H9 (cell line): Measurements from ENCODE around the gene ATP8B4. TPM values are rescaled to one million over a fixed set of nuclear protein-coding genes. Genes with fewer than 3 reads are reported as not detected.
"Not testable (repeated sequence)": the region's sequence is repeated elsewhere in the genome, so short reads cannot be mapped to it uniquely, and the experiment has no call there.

Experiments used
- DNase-seq: peaks from one replicate; pipeline ENCODE4 v3.0.0-alpha.2; 2017
- H2AFZ ChIP-seq: one replicate; pipeline ENCODE4 v1.6.1; 2013; ENCODE audit warnings: mild to moderate bottlenecking, low read length, control low read depth, moderate library complexity
- H2AK5ac ChIP-seq: 2 replicates; pipeline ENCODE4 v1.6.1; 2013; ENCODE audit warnings: low read length, control low read depth, mixed read lengths; ENCODE audit not compliant: insufficient read length
- H2BK120ac ChIP-seq: one replicate; pipeline ENCODE4 v1.6.1; 2013; ENCODE audit warnings: low read depth, mild to moderate bottlenecking, low read length, control low read depth, inconsistent platforms; ENCODE audit not compliant: poor library complexity, severe bottlenecking
- H2BK12ac ChIP-seq: 2 replicates; pipeline ENCODE4 v1.6.1; 2013; ENCODE audit warnings: low read length, control low read depth, mixed read lengths, low read depth; ENCODE audit not compliant: insufficient read length
- H2BK15ac ChIP-seq: 2 replicates; pipeline ENCODE4 v1.6.1; 2013; ENCODE audit warnings: low read depth, low read length, control low read depth
- H2BK20ac ChIP-seq: one replicate; pipeline ENCODE4 v1.6.1; 2013; ENCODE audit warnings: low read depth, mild to moderate bottlenecking, low read length, control low read depth, inconsistent platforms; ENCODE audit not compliant: poor library complexity, severe bottlenecking
- H2BK5ac ChIP-seq: 2 replicates; pipeline ENCODE4 v1.6.1; 2013; ENCODE audit warnings: low read length, control low read depth, mixed read lengths; ENCODE audit not compliant: insufficient read length
- H3K14ac ChIP-seq: 2 replicates; pipeline ENCODE4 v1.6.1; 2013; ENCODE audit warnings: low read length, control low read depth; ENCODE audit not compliant: insufficient read depth
- H3K18ac ChIP-seq: 2 replicates; pipeline ENCODE4 v1.6.1; 2013; ENCODE audit warnings: low read depth, mild to moderate bottlenecking, mixed read lengths, low read length, control low read depth; ENCODE audit not compliant: insufficient read length
- H3K23ac ChIP-seq: 2 replicates; pipeline ENCODE4 v1.6.1; 2013; ENCODE audit warnings: low read length, control low read depth, mixed read lengths, low read depth; ENCODE audit not compliant: insufficient read length
- H3K23me2 ChIP-seq: 2 replicates; pipeline ENCODE4 v1.6.1; 2013; ENCODE audit warnings: low read depth, mild to moderate bottlenecking, mixed read lengths, low read length, control low read depth; ENCODE audit not compliant: insufficient read length, poor library complexity, severe bottlenecking
- H3K27ac ChIP-seq: 2 replicates; pipeline ENCODE4 v1.5.1; 2013; ENCODE audit warnings: low read length, control low read depth, mixed read lengths, low read depth; ENCODE audit not compliant: insufficient read length
- H3K27me3 ChIP-seq: 2 replicates; pipeline ENCODE4 v1.6.1; 2013; ENCODE audit warnings: low read length, control low read depth, inconsistent platforms; ENCODE audit not compliant: insufficient read depth
- H3K4ac ChIP-seq: 2 replicates; pipeline ENCODE4 v1.6.1; 2013; ENCODE audit warnings: low read depth, mild to moderate bottlenecking, control low read depth, inconsistent platforms, low read length, moderate library complexity
- H3K4me1 ChIP-seq: 2 replicates; pipeline ENCODE4 v1.6.1; 2013; ENCODE audit warnings: low read length, control low read depth, inconsistent platforms; ENCODE audit not compliant: insufficient read depth
- H3K4me2 ChIP-seq: 2 replicates; pipeline ENCODE4 v1.6.1; 2013; ENCODE audit warnings: low read length, control low read depth, mixed read lengths; ENCODE audit not compliant: insufficient read length, insufficient read depth
- H3K56ac ChIP-seq: 2 replicates; pipeline ENCODE4 v1.6.1; 2013; ENCODE audit warnings: low read depth, mild to moderate bottlenecking, mixed read lengths, low read length, control low read depth; ENCODE audit not compliant: insufficient read length
- H3K79me1 ChIP-seq: 2 replicates; pipeline ENCODE4 v1.6.1; 2013; ENCODE audit warnings: low read depth, mild to moderate bottlenecking, moderate library complexity, low read length, control low read depth, inconsistent platforms; ENCODE audit not compliant: insufficient read depth, poor library complexity, severe bottlenecking
- H3K79me2 ChIP-seq: 2 replicates; pipeline ENCODE4 v1.6.1; 2013; ENCODE audit warnings: low read length, control low read depth, inconsistent platforms; ENCODE audit not compliant: insufficient read depth
- H3K9ac ChIP-seq: 2 replicates; pipeline ENCODE4 v1.6.1; 2013; ENCODE audit warnings: low read length, control low read depth, mixed read lengths; ENCODE audit not compliant: insufficient read length; ENCODE audit errors: extremely low read depth
- H3K9me3 ChIP-seq: one replicate; pipeline ENCODE4 v1.6.1; 2013; ENCODE audit warnings: low read depth, low read length, inconsistent platforms; ENCODE audit not compliant: control insufficient read depth
- H3T11ph ChIP-seq: one replicate; pipeline ENCODE4 v1.6.1; 2013; ENCODE audit warnings: mild to moderate bottlenecking, low read length, control low read depth, inconsistent platforms
- H4K20me1 ChIP-seq: one replicate; pipeline ENCODE4 v1.6.1; 2013; ENCODE audit not compliant: control insufficient read depth, insufficient read length, insufficient read depth
- H4K5ac ChIP-seq: 2 replicates; pipeline ENCODE4 v1.6.1; 2013; ENCODE audit warnings: low read depth, mild to moderate bottlenecking, mixed read lengths, low read length, control low read depth; ENCODE audit not compliant: insufficient read length
- H4K8ac ChIP-seq: replicated peaks from 2 replicates; pipeline ENCODE4 v1.6.1; 2013; ENCODE audit warnings: low read length, control low read depth, mixed read lengths, low read depth; ENCODE audit not compliant: insufficient read length
- H4K91ac ChIP-seq: 2 replicates; pipeline ENCODE4 v1.6.1; 2013; ENCODE audit warnings: low read depth, mild to moderate bottlenecking, moderate library complexity, mixed read lengths, low read length, control low read depth; ENCODE audit not compliant: insufficient read length
- H3K27ac Mint-ChIP-seq, 3 experiments: 2 replicates in 2 of 3; 3 replicates in 1 of 3; pipeline ENCODE4 v1.8.0; 2020 to 2021; ENCODE audit warnings: mixed read lengths in 3 of 3, mild to moderate bottlenecking in 1 of 3, moderate library complexity in 1 of 3
- H3K27me3 Mint-ChIP-seq: 2 replicates; pipeline ENCODE4 v1.8.0; 2021; ENCODE audit warnings: low read depth, mild to moderate bottlenecking, moderate library complexity, mixed read lengths
- H3K36me3 Mint-ChIP-seq, 3 experiments: 2 replicates in 2 of 3; 3 replicates in 1 of 3; pipeline ENCODE4 v1.8.0; 2020 to 2021; ENCODE audit warnings: low read depth in 3 of 3, mixed read lengths in 3 of 3; ENCODE audit not compliant: insufficient read depth in 1 of 3
- H3K4me1 Mint-ChIP-seq, 2 experiments: 2 replicates each; pipeline ENCODE4 v1.8.0; 2020; ENCODE audit warnings: mixed read lengths in 2 of 2
- H3K4me3 Mint-ChIP-seq, 2 experiments: 2 replicates in 1 of 2; 3 replicates in 1 of 2; pipeline ENCODE4 v1.8.0; 2020 to 2021; ENCODE audit warnings: mild to moderate bottlenecking in 2 of 2, mixed read lengths in 2 of 2, moderate library complexity in 1 of 2
- H3K9me3 Mint-ChIP-seq, 2 experiments: 2 replicates in 1 of 2; 3 replicates in 1 of 2; pipeline ENCODE4 v1.8.0; 2020; ENCODE audit warnings: mild to moderate bottlenecking in 2 of 2, mixed read lengths in 2 of 2, moderate library complexity in 1 of 2
- WGBS: extraction: QIAGEN DNeasy Blood & Tissue Kit; methylation state at CpG from one replicate; pipeline ENCODE4 v1.1.7; 2013; ENCODE audit warnings: missing lambda C conversion rate, low lambda C conversion rate, mixed read lengths; ENCODE audit not compliant: insufficient read length; ENCODE audit errors: extremely low coverage; 5-methylcytosine and 5-hydroxymethylcytosine counted together
- total RNA-seq: library from RNA; stranded (reverse); gene quantifications from 2 replicates; pipeline ENCODE4 v1.2.1, GENCODE V29; 2021
- TF ChIP-seq, protein P1 (sequence below): fragments of 200-600 bp; sonication (generic); conservative IDR thresholded peaks from 3 replicates; pipeline ENCODE4 v1.8.0; 2021; ENCODE audit warnings: antibody characterized with exemption, mild to moderate bottlenecking

The ATP8B4 gene
- total RNA-seq, 1 experiment from 2014 or later: 0.52 TPM

DNA sequence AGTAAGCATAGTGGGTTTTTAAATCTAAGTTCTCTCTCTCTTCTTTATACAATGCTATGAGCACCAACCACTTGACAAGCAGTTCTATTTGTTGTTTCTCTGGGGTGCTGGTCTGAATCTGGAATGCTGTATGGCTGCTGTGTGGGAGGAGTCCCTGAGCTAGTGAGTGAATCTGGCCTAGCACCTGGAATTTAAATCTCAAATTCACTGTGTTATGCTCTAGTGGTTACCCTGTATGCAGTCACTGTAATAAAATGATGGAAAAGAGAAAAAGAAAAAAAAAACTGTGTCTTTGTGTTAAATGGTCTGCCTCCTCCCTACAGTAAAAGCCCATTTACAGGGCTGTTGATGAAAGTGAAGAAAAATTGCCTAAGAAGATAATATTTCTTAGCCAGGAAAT, 155.0 kb downstream of the ATP8B4 start:
- H2BK12ac ChIP-seq: no peak overlapping the region
- H3K4ac ChIP-seq: no peak overlapping the region
- no peaks in the 10 kb centered on the region for H3K23me2 ChIP-seq
- H3K27ac ChIP-seq: no peak overlapping the region
- H2BK120ac ChIP-seq: no peak overlapping the region
- no peak overlapping the region for H2BK20ac ChIP-seq
- H2AFZ ChIP-seq: no peak overlapping the region
- no peak overlapping the region for H4K5ac ChIP-seq
- Mint-ChIP-seq H3K36me3 (peaks cover 0 to 35% (median 4%) of the 10 kb centered on the region in 3 experiments; a peak in 6 of 7 replicates), H3K9me3 (peaks cover 24% of the 10 kb centered on the region in 2 experiments; a peak in 4 of 5 replicates), H3K4me1 (peaks cover 7 to 9% of the 10 kb centered on the region in 2 experiments; a peak in 3 of 4 replicates), H3K27me3 (no peaks in the 10 kb centered on the region; the same call in 1 of the 2 replicates), H3K4me3 (no peak overlapping the region), H3K27ac (no peak overlapping the region)
- no peaks in the 10 kb centered on the region for H4K20me1 ChIP-seq
- DNase-seq: no peak
- no peaks in the 10 kb centered on the region for H3K79me1 ChIP-seq
- H2AK5ac ChIP-seq: no peak overlapping the region
- H3K4me1 ChIP-seq: no peaks in the 10 kb centered on the region
- TF ChIP-seq, protein P1, sequence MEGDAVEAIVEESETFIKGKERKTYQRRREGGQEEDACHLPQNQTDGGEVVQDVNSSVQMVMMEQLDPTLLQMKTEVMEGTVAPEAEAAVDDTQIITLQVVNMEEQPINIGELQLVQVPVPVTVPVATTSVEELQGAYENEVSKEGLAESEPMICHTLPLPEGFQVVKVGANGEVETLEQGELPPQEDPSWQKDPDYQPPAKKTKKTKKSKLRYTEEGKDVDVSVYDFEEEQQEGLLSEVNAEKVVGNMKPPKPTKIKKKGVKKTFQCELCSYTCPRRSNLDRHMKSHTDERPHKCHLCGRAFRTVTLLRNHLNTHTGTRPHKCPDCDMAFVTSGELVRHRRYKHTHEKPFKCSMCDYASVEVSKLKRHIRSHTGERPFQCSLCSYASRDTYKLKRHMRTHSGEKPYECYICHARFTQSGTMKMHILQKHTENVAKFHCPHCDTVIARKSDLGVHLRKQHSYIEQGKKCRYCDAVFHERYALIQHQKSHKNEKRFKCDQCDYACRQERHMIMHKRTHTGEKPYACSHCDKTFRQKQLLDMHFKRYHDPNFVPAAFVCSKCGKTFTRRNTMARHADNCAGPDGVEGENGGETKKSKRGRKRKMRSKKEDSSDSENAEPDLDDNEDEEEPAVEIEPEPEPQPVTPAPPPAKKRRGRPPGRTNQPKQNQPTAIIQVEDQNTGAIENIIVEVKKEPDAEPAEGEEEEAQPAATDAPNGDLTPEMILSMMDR: no peak
- no peak overlapping the region for H3K18ac ChIP-seq
- no peaks in the 10 kb centered on the region for H3K9me3 ChIP-seq
- no peak overlapping the region for H2BK5ac ChIP-seq
- no peaks in the 10 kb centered on the region for H3K27me3 ChIP-seq
- H2BK15ac ChIP-seq: no peak overlapping the region
- H3K23ac ChIP-seq: no peak overlapping the region
- no peaks in the 10 kb centered on the region for H3K79me2 ChIP-seq
- H3T11ph ChIP-seq: no peak overlapping the region
- H3K4me2 ChIP-seq: no peak overlapping the region
- no peak overlapping the region for H4K8ac ChIP-seq
- no peak overlapping the region for H3K14ac ChIP-seq
- H4K91ac ChIP-seq: no peak overlapping the region
- no peak overlapping the region for H3K56ac ChIP-seq
- no peak overlapping the region for H3K9ac ChIP-seq

DNA sequence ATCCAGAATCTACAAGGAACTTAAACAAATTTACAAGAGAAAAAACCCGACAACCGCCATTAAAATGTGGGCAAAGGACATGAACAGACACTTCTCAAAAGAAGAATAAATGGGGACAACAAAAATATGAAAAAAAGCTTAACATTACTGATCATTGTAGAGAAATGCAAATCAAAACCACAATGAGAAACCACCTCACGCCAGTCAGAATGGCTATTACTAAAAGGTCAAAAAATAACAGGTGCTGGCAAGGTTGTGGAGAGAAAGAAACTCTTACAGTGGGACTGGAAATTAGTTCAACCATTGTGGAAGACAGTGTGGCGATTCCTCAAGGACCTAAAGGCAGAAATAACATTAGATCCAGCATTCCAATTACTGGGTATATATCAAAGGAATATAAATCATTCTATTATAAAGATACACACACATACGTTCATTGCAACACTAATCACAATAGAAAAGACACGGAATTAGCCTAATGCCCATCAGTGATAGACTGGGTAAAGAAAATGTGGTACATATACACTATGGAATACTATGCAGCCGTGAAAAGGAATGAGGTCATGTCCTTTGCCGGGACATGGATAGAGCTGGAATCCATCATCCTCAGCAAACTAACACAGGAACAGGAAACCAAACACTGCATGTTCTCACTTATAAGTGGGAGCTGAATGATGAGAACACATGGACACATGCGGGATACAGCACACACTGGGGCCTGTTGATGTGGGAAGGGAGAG, 155.8 kb downstream of the ATP8B4 start:
- peaks cover 0 to 27% (median 0%) of the 10 kb centered on the region in 3 experiments; a peak in 4 of 7 replicates for H3K36me3 Mint-ChIP-seq
- not testable (repeated sequence) for H3K4me1 ChIP-seq, H3K4me3 Mint-ChIP-seq, DNase-seq, H3K4ac ChIP-seq, H4K20me1 ChIP-seq, H2BK20ac ChIP-seq, H2BK15ac ChIP-seq, H3K4me1 Mint-ChIP-seq, H3K4me2 ChIP-seq, H4K8ac ChIP-seq, H3K27me3 Mint-ChIP-seq, H3K27me3 ChIP-seq, H3K9me3 ChIP-seq, H3K14ac ChIP-seq, H2AK5ac ChIP-seq, H3K23ac ChIP-seq, H2AFZ ChIP-seq, H3K27ac ChIP-seq, H3K56ac ChIP-seq, H3K79me1 ChIP-seq, H2BK12ac ChIP-seq, H2BK5ac ChIP-seq, H2BK120ac ChIP-seq, H4K91ac ChIP-seq, H3K79me2 ChIP-seq, H3T11ph ChIP-seq, H3K27ac Mint-ChIP-seq, H3K9ac ChIP-seq, H4K5ac ChIP-seq, H3K23me2 ChIP-seq, H3K18ac ChIP-seq
- peaks cover 24% of the 10 kb centered on the region in 2 experiments; a peak in 4 of 5 replicates for H3K9me3 Mint-ChIP-seq
- no CpG with 5 or more reads among the region's 9 CpGs for WGBS
